Large intestine (tissue), 3 donors: ENCODE results near the gene NID2. TPM values are rescaled to one million over a fixed set of nuclear protein-coding genes. Genes with fewer than 3 reads are reported as not detected.
A peak's percentile ranks its signal among the peaks of the same experiment; 100 is the strongest.

ENCODE experiments used
- DNase-seq, 2 donors: peaks; one replicate each; pipeline versions ENCODE4 v3.0.0 to v3.0.0-alpha.2; 2013
- H3K27ac ChIP-seq: one replicate; pipeline ENCODE4 v1.5.1; 2013; ENCODE audit warnings: low read length
- H3K27me3 ChIP-seq: 2 replicates; pipeline ENCODE4 v1.6.1; 2013; ENCODE audit warnings: low read length; ENCODE audit not compliant: control insufficient read depth, insufficient read depth
- H3K36me3 ChIP-seq: 2 replicates; pipeline ENCODE4 v1.6.1; 2013; ENCODE audit warnings: low read length; ENCODE audit not compliant: control insufficient read depth, insufficient read depth
- H3K4me1 ChIP-seq: one replicate; pipeline ENCODE4 v1.6.1; 2013; ENCODE audit warnings: low read length; ENCODE audit not compliant: control insufficient read depth, insufficient read depth
- H3K4me3 ChIP-seq: one replicate; pipeline ENCODE4 v1.5.1; 2013; ENCODE audit warnings: low read length
- H3K9me3 ChIP-seq: one replicate; pipeline ENCODE4 v1.6.1; 2013; ENCODE audit warnings: mild to moderate bottlenecking, low read depth, low read length, moderate library complexity; ENCODE audit not compliant: control insufficient read depth
- WGBS: methylation state at CpG from one replicate; pipeline ENCODE4 v1.1.5; 2013; ENCODE audit warnings: low lambda C conversion rate; ENCODE audit not compliant: insufficient coverage; 5-methylcytosine and 5-hydroxymethylcytosine counted together
- polyA plus RNA-seq: library from polyadenylated mRNA; unstranded; fragments of 120-200 nt; gene quantifications from one replicate; pipeline ENCODE4 v1.2.1, GENCODE V29; 2013

Gene NID2
- polyA plus RNA-seq, 1 donor = 21.1 TPM

GRCh38 chr14:52018252-52018651, 50.6 kb downstream of the NID2 start:
- WGBS = 100% methylated on average over 1 of the region's 4 CpGs
- Histone ChIP-seq H3K27me3 (no peaks in the 10 kb centered on the region), H3K36me3 (peaks cover 9% of the 10 kb centered on the region), H3K9me3 (no peaks in the 10 kb centered on the region), H3K4me1 (peaks cover 20% of the 10 kb centered on the region), H3K27ac (peak overlapping the region; percentile 84), H3K4me3 (no peak overlapping the region)
- DNase-seq = peak; percentile 70 to 74

GRCh38 chr14:52015411-52016030, 53.3 kb downstream of the NID2 start:
- H3K27ac ChIP-seq = no peak overlapping the region
- no peaks in the 10 kb centered on the region for H3K9me3 ChIP-seq
- WGBS = 80% methylated on average over 1 of the region's 8 CpGs
- no peak overlapping the region for H3K4me3 ChIP-seq
- H3K36me3 ChIP-seq = peaks cover 22% of the 10 kb centered on the region
- peak in 1 of 2 donors; percentile 27 for DNase-seq
- H3K4me1 ChIP-seq = peaks cover 15% of the 10 kb centered on the region
- no peaks in the 10 kb centered on the region for H3K27me3 ChIP-seq

GRCh38 chr14:52014601-52015267, 54.1 kb downstream of the NID2 start:
- H3K27me3 ChIP-seq = no peaks in the 10 kb centered on the region
- peaks cover 13% of the 10 kb centered on the region for H3K4me1 ChIP-seq
- H3K4me3 ChIP-seq = no peak overlapping the region
- peaks cover 29% of the 10 kb centered on the region for H3K36me3 ChIP-seq
- H3K27ac ChIP-seq = no peak overlapping the region
- no peak for DNase-seq
- no CpG with 5 or more reads among the region's 15 CpGs for WGBS
- H3K9me3 ChIP-seq = no peaks in the 10 kb centered on the region

- Histone ChIP-seq H3K36me3 (peaks cover 36% of the 10 kb centered on the region), H3K9me3 (no peaks in the 10 kb centered on the region), H3K27ac (no peak overlapping the region), H3K4me1 (peaks cover 7% of the 10 kb centered on the region), H3K27me3 (no peaks in the 10 kb centered on the region), H3K4me3 (no peak overlapping the region)
- 80% methylated on average over 2 of the region's 11 CpGs for WGBS
- no peak for DNase-seq
Observed at GRCh38 chr14:52013984-52014600, 54.8 kb downstream of the NID2 start.

- H3K36me3 ChIP-seq = peaks cover 45% of the 10 kb centered on the region
- H3K4me1 ChIP-seq = no peaks in the 10 kb centered on the region
- no peak overlapping the region for H3K27ac ChIP-seq
- DNase-seq = no peak
- no peaks in the 10 kb centered on the region for H3K9me3 ChIP-seq
- H3K27me3 ChIP-seq = no peaks in the 10 kb centered on the region
- no peak overlapping the region for H3K4me3 ChIP-seq
- no CpG with 5 or more reads among the region's 4 CpGs for WGBS
Observed at GRCh38 chr14:52012635-52013034, 56.2 kb downstream of the NID2 start.

- H3K27ac ChIP-seq = no peak overlapping the region
- H3K9me3 ChIP-seq = no peaks in the 10 kb centered on the region
- no peaks in the 10 kb centered on the region for H3K27me3 ChIP-seq
- DNase-seq = no peak
- H3K4me1 ChIP-seq = no peaks in the 10 kb centered on the region
- no CpG with 5 or more reads among the region's 9 CpGs for WGBS
- no peak overlapping the region for H3K4me3 ChIP-seq
- peaks cover 54% of the 10 kb centered on the region for H3K36me3 ChIP-seq
Observed at GRCh38 chr14:52011523-52011922, 57.3 kb downstream of the NID2 start.

GRCh38 chr14:52010173-52010693, 58.6 kb downstream of the NID2 start:
- peaks cover 66% of the 10 kb centered on the region for H3K36me3 ChIP-seq

GRCh38 chr14:52008136-52008535, 60.7 kb downstream of the NID2 start:
- Histone ChIP-seq H3K27me3 (no peaks in the 10 kb centered on the region), H3K4me3 (no peak overlapping the region), H3K36me3 (peaks cover 77% of the 10 kb centered on the region), H3K27ac (no peak overlapping the region), H3K4me1 (no peaks in the 10 kb centered on the region), H3K9me3 (no peaks in the 10 kb centered on the region)
- no CpG with 5 or more reads among the region's 4 CpGs for WGBS
- no peak for DNase-seq

More at GRCh38 chr14:52010173-52010693, 58.6 kb downstream of the NID2 start:
- Histone ChIP-seq H3K27ac (no peak overlapping the region), H3K4me1 (no peaks in the 10 kb centered on the region), H3K9me3 (no peaks in the 10 kb centered on the region), H3K27me3 (no peaks in the 10 kb centered on the region), H3K4me3 (no peak overlapping the region)
- WGBS = 0% methylated on average over 1 of the region's 3 CpGs
- no peak for DNase-seq

- no CpG with 5 or more reads among the region's 1 CpG for WGBS
- Histone ChIP-seq H3K36me3 (peaks cover 82% of the 10 kb centered on the region), H3K9me3 (no peaks in the 10 kb centered on the region), H3K27me3 (no peaks in the 10 kb centered on the region), H3K27ac (no peak overlapping the region), H3K4me1 (no peaks in the 10 kb centered on the region), H3K4me3 (no peak overlapping the region)
- DNase-seq = no peak
Observed at GRCh38 chr14:52007637-52008036, 61.2 kb downstream of the NID2 start.

GRCh38 chr14:52007211-52007610, 61.6 kb downstream of the NID2 start:
- Histone ChIP-seq H3K27ac (no peak overlapping the region), H3K4me3 (no peak overlapping the region), H3K9me3 (no peaks in the 10 kb centered on the region), H3K36me3 (peaks cover 86% of the 10 kb centered on the region), H3K27me3 (no peaks in the 10 kb centered on the region), H3K4me1 (no peaks in the 10 kb centered on the region)
- DNase-seq = no peak
- no CpG with 5 or more reads among the region's 1 CpG for WGBS
